Hepatocyte (in vitro differentiated cells): Measurements from ENCODE around the gene APBB1IP.

Experiments
- CTCF ChIP-seq: fragments of 200-600 bp; sonication (generic); IDR thresholded peaks from 2 replicates; pipeline ENCODE4 v1.5.1; 2016; ENCODE audit warnings: antibody characterized with exemption, mild to moderate bottlenecking; ENCODE audit not compliant: poor library complexity
- EZH2phosphoT487 ChIP-seq: fragments of 200-600 bp; sonication (generic); IDR thresholded peaks from one replicate; pipeline ENCODE4 v1.6.1; 2018; ENCODE audit warnings: antibody characterized with exemption, mild to moderate bottlenecking, low read depth, moderate library complexity; ENCODE audit not compliant: unreplicated experiment, severe bottlenecking

GRCh38 chr10:26439406-26440087, 1.4 kb downstream of the APBB1IP start:
- no peak for TF ChIP-seq EZH2phosphoT487
- TF ChIP-seq CTCF: no peak
